GM18907 (cell line): ENCODE measurements around the gene TMEM72.

Experiments
- ATAC-seq: cut with Tn5 transposase; IDR thresholded peaks from one replicate; pipeline ENCODE4 v1.9.1; 2021; ENCODE audit warnings: mild to moderate bottlenecking, moderate library complexity; ENCODE audit not compliant: unreplicated experiment

The TMEM72 gene

DNA sequence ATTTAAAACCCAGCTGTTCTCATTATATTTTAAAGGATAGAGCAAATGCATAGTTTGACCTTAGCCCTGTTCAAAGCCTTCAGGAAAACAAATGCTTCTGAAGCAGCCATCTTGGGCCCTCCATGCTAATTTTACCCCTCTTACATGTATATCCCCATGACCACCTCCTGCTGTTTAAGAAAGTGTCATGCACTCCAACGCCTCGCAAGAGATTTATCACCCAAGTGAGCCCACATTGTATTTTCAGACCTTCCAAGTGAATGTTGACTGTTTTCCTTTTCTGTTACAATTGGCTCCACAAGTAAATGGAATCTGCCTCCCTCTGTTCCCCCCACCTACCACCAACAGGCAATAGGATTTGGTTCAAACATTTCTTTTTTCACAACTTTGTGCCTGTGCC, 5.3 kb downstream of the TMEM72 start:
- ATAC-seq, result no peak

DNA sequence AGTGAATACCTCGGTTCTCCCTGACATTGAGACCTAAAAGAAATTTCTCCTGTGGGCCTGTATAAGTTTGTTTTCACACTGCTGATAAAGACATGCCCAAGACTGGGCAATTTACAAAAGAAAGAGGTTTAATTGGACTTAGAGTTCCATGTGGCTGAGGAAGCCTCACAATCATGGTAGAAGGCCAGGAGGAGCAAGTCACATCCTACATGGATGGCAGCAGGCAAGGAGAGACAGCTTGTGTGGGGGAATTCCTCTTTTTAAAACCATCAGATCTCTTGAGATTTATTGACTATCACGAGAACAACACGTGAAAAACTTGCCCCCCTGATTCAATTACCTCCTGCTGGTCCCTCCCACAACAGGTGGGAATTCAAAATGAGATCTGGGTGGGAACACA, 6.7 kb downstream of the TMEM72 start:
- no peak for ATAC-seq

- ATAC-seq, result no peak
Observed at GRCh38 chr10:44920252-44920651, 9.1 kb downstream of the TMEM72 start.

- no peak for ATAC-seq
Observed at GRCh38 chr10:44921061-44921460, 9.9 kb downstream of the TMEM72 start.

DNA sequence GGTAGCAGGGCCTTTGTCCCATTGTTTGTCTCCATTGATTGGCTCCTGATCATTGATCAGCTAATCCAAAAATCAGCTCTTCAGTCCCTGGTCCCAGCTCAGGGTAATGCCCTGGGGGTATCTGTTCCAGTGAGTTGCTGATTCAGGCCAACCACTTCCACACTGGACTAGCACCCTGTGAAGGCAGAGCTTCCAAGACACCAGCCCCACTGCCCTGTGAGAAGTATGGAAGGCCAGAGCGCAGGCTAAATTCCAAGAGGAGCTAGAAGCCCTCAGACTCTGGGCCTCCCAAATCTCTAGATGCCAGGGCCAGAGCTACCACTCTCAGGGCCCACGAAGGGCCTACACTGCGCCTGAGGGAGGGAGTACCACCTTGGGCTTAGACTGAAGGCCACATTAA, 10.4 kb downstream of the TMEM72 start:
- no peak for ATAC-seq

GRCh38 chr10:44922021-44922420, 10.9 kb downstream of the TMEM72 start:
- ATAC-seq, result no peak

DNA sequence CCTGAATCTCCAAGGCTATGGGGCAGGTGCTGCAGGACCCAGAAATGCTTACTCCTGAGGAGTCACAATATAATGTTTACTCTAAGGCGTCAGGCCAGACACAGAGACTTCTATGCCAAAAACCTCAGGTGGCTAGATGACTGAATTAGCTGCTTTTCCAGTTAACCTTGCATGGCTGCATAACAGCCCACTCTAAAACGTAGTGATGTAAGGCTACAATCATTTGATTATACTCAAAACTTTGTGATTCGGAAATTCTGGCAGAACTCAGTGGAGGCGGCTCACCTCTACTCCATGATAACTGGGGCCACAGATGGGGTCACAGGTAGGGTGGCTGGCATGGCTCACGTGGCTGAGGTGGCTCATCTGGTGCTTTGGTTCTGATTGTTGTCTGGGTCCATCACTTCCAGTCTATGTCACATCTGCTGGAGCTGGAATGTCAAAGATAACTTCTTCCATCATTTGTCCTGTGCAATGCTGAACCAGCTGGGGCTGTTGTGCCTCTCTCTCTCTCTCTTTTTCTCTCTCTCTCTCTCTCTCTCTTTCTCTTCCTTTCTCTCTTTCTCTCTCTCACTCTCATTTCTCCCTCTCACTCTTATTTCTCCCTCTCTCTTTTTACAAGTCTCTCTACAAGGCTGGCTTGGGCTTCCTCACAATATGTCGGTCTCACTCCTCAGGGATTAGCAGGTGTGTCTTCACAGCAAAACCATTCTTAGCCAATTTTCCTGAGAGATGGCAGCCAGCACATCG, 11.8 kb downstream of the TMEM72 start:
- no peak for ATAC-seq

DNA sequence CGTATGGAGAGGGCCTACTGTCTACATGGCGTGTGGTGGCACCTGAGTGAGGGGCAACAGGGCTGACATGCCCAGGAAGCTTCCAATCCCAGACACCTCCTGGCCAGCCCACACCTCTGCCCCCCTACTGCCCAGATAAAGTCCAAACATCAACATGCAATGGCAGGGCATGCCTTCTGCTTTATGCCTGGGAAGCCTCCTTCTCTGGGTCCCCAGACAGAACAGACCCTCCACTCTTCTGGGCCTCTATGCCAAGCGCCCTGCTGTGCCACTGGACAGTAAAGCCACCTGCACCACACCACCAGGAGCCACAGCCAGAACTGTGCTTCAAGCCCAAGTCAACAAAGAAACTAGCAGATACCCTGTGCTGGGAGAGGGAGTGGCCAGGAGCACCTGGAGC, 12.5 kb downstream of the TMEM72 start:
- no peak for ATAC-seq

DNA sequence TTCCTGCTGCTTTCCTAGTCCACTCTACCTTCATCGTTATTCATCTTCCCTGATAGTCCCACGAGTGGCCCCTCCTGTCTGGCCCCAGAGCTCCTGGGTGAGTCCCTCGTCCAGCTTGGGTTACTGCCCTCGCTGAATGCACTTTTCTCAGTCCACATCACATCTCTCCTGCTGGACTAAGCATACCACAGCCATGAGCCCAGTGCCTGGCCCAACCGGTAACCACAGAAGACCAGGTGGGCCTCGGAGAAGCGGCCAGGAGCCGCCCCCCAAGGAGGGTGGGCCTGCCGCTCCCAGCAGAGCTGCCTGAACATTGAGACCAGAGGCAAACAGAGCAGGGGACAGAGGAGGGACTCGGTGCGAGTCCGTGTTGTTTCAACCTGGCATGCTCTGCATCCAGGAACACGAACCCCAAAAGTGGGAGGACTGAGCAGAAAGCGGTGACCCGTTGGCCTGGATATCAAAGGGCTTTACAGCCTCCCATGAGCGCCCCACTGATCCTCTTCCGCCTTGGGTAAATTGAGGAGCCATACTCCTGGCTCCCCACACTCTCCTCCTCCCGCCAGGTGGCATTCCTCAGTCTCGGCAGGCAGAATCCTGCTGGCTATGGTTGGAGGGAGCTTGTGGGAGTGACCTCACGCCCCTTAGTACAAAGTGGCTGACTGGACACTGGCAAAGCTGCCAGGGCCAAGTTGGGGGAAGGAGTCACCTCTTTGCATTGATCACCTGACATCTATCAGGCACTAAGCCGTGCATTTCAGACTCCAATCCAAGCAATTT, 13.3 kb downstream of the TMEM72 start:
- no peak for ATAC-seq

GRCh38 chr10:44925224-44925623, 14.1 kb downstream of the TMEM72 start:
- ATAC-seq, result no peak

GRCh38 chr10:44925811-44926750, 14.9 kb downstream of the TMEM72 start:
- ATAC-seq, result no peak

GRCh38 chr10:44926751-44927351, 15.7 kb downstream of the TMEM72 start:
- no peak for ATAC-seq

- ATAC-seq, result no peak
Observed at GRCh38 chr10:44927352-44927751, 16.2 kb downstream of the TMEM72 start.

DNA sequence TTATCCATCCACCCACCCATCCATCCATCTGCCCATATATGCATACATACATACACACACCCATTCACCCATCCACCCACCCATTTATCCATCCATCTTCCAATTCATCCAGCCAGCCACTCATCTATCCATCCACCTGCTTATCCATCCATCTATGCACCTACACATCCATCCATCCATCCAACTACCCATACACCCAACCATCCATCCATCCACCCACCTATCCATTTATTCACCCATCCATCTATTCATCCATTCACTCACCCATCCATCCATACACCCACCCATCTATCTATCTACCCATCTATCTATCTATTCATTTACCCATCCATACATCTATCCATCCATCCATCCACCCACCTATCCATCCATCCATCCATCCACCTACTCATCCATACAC, 17.3 kb downstream of the TMEM72 start:
- no peak for ATAC-seq

- no peak for ATAC-seq
Observed at GRCh38 chr10:44929356-44930255, 18.5 kb downstream of the TMEM72 start.

DNA sequence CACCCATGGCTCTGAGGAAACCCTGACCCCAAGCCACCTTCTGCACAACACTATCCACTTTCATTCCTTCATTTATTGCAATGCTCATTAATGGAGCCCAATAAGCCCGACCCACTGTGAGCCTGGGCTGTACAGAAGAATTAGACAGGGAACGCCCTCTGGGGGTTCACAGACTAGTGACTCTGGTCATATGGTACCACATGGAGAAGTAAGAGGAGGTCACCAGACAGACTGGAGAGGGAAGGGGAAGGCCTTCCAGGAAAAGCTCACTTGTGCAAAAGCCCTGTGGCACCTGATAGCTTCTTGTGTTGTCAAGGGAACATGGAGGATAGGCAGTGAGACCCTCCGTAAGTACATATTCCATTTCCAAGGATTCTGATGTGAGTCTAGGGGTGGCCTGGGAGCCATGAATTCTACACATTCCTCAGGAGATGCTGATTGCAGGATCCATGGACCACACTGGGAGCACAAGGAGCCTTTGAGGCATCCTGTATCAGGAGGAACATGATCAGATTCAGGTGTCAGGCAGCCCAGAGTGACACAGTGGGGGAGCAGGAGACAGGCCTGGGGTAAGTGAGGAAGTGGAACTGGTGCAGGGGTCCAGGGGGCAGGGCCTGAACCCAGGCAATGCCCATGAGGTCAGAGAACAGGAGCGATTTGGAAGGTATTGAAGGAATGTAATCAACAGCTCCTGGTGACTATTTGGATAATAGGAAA, 19.9 kb downstream of the TMEM72 start:
- ATAC-seq, result no peak

GRCh38 chr10:44931621-44932516, 20.7 kb downstream of the TMEM72 start:
- no peak for ATAC-seq
